HCT116 (cell line): ENCODE results near the gene WSCD2.

Experiments
- ELF1 ChIP-seq: IDR thresholded peaks from 2 replicates; pipeline ENCODE4 v1.6.1; 2012; ENCODE audit warnings: low read depth, borderline replicate concordance
- EZH2 ChIP-seq: fragments of 200-600 bp; sonication (generic); IDR thresholded peaks from 2 replicates; pipeline ENCODE4 v1.6.1; 2017; ENCODE audit warnings: antibody characterized with exemption, mixed run types
- POLR2A ChIP-seq: IDR thresholded peaks from 2 replicates; pipeline ENCODE4 v1.7.0; 2011; ENCODE audit warnings: borderline replicate concordance; ENCODE audit not compliant: insufficient read depth, insufficient read length; ENCODE audit errors: extremely low read depth
- POLR2AphosphoS5 ChIP-seq: IDR thresholded peaks from 2 replicates; pipeline ENCODE4 v1.6.1; 2011; ENCODE audit warnings: mild to moderate bottlenecking, low read depth, low read length, moderate library complexity
- RAD21 ChIP-seq: IDR thresholded peaks from 2 replicates; pipeline ENCODE4 v1.6.1; 2012; ENCODE audit warnings: low read depth, mild to moderate bottlenecking
- SIN3A ChIP-seq: IDR thresholded peaks from 2 replicates; pipeline ENCODE4 v1.6.1; 2012; ENCODE audit warnings: low read depth
- SRF ChIP-seq: IDR thresholded peaks from 2 replicates; pipeline ENCODE4 v1.6.1; 2012; ENCODE audit warnings: low read depth
- ZFX ChIP-seq: fragments of 450-650 bp; IDR thresholded peaks from 2 replicates; pipeline ENCODE4 v1.6.1; 2017
- ZNF274 ChIP-seq: fragments of 200-500 bp; sonication (Bioruptor generic); IDR thresholded peaks from 2 replicates; pipeline ENCODE4 v1.6.1; 2014; ENCODE audit warnings: mild to moderate bottlenecking, low read depth, low read length, inconsistent platforms
- TF ChIP-seq, protein P1 (sequence below), 3 experiments: fragments of 200-600 bp in 1 of 3; sonication (generic) in 1 of 3; IDR thresholded peaks in 2 of 3; conservative IDR thresholded peaks in 1 of 3; 2 replicates each; pipeline ENCODE4 v1.5.1; 2012 to 2017; ENCODE audit warnings: low read depth in 2 of 3, low read length in 2 of 3, antibody characterized with exemption in 1 of 3, borderline replicate concordance in 1 of 3, control low read depth in 1 of 3, mild to moderate bottlenecking in 1 of 3, mixed read lengths in 1 of 3, mixed run types in 1 of 3, moderate library complexity in 1 of 3; ENCODE audit not compliant: insufficient read depth in 1 of 3
- TF ChIP-seq, protein P2 (sequence below): IDR thresholded peaks from 2 replicates; pipeline ENCODE4 v1.6.1; 2012; ENCODE audit warnings: low read depth
- TF ChIP-seq, protein P3 (sequence below): IDR thresholded peaks from 2 replicates; pipeline ENCODE4 v1.6.1; 2012
- TF ChIP-seq, protein P4 (sequence below): IDR thresholded peaks from 2 replicates; pipeline ENCODE4 v1.6.1; 2012

DNA sequence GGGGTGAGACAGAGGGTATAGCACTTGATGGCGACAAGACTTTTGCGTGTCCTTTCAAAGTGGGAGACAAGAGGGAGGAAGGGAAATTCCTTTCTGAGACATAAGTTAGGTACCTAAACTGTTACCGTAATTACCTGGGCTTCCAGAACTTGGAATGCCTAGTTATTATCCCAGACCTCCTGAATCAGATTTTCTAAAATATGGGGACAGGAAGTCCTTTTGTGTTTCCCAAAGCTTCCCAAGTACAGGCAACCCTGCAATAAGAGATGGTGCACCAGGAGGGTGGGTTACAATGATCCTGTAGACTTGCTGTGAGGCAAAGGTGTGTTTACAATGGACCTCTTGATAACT lies 126.1 kb downstream of the WSCD2 start:
- TF ChIP-seq, protein P1, sequence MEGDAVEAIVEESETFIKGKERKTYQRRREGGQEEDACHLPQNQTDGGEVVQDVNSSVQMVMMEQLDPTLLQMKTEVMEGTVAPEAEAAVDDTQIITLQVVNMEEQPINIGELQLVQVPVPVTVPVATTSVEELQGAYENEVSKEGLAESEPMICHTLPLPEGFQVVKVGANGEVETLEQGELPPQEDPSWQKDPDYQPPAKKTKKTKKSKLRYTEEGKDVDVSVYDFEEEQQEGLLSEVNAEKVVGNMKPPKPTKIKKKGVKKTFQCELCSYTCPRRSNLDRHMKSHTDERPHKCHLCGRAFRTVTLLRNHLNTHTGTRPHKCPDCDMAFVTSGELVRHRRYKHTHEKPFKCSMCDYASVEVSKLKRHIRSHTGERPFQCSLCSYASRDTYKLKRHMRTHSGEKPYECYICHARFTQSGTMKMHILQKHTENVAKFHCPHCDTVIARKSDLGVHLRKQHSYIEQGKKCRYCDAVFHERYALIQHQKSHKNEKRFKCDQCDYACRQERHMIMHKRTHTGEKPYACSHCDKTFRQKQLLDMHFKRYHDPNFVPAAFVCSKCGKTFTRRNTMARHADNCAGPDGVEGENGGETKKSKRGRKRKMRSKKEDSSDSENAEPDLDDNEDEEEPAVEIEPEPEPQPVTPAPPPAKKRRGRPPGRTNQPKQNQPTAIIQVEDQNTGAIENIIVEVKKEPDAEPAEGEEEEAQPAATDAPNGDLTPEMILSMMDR (IDR thresholded peaks at IDR 0.05 in 2 of 3, conservative IDR thresholded peaks at IDR 0.05 in 1 of 3; ENCODE audit: borderline replicate concordance in 1 of 3, insufficient read depth in 1 of 3, low read depth in 2 of 3, low read length in 2 of 3), result no peak
- TF ChIP-seq RAD21, result no peak
- no peak for TF ChIP-seq POLR2A
- TF ChIP-seq ZFX, result no peak
- TF ChIP-seq, protein P2, sequence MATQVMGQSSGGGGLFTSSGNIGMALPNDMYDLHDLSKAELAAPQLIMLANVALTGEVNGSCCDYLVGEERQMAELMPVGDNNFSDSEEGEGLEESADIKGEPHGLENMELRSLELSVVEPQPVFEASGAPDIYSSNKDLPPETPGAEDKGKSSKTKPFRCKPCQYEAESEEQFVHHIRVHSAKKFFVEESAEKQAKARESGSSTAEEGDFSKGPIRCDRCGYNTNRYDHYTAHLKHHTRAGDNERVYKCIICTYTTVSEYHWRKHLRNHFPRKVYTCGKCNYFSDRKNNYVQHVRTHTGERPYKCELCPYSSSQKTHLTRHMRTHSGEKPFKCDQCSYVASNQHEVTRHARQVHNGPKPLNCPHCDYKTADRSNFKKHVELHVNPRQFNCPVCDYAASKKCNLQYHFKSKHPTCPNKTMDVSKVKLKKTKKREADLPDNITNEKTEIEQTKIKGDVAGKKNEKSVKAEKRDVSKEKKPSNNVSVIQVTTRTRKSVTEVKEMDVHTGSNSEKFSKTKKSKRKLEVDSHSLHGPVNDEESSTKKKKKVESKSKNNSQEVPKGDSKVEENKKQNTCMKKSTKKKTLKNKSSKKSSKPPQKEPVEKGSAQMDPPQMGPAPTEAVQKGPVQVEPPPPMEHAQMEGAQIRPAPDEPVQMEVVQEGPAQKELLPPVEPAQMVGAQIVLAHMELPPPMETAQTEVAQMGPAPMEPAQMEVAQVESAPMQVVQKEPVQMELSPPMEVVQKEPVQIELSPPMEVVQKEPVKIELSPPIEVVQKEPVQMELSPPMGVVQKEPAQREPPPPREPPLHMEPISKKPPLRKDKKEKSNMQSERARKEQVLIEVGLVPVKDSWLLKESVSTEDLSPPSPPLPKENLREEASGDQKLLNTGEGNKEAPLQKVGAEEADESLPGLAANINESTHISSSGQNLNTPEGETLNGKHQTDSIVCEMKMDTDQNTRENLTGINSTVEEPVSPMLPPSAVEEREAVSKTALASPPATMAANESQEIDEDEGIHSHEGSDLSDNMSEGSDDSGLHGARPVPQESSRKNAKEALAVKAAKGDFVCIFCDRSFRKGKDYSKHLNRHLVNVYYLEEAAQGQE, result no peak
- no peak for TF ChIP-seq POLR2AphosphoS5
- no peak for TF ChIP-seq SRF
- TF ChIP-seq ELF1, result no peak
- no peak for TF ChIP-seq ZNF274
- TF ChIP-seq, protein P3, sequence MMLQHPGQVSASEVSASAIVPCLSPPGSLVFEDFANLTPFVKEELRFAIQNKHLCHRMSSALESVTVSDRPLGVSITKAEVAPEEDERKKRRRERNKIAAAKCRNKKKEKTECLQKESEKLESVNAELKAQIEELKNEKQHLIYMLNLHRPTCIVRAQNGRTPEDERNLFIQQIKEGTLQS, result no peak
- no peak for TF ChIP-seq EZH2
- TF ChIP-seq, protein P4, sequence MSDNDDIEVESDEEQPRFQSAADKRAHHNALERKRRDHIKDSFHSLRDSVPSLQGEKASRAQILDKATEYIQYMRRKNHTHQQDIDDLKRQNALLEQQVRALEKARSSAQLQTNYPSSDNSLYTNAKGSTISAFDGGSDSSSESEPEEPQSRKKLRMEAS, result no peak
- TF ChIP-seq SIN3A, result no peak
